GM18499 (cell line): ENCODE results near the gene PDE1A.

Source experiments
- ATAC-seq: cut with Tn5 transposase; IDR thresholded peaks from one replicate; pipeline ENCODE4 v1.9.1; 2021; ENCODE audit warnings: moderate number of reproducible peaks; ENCODE audit not compliant: insufficient read depth, unreplicated experiment

The PDE1A gene

GRCh38 chr2:182148344-182148743 is 278.5 kb downstream of the PDE1A start:
- no peak for ATAC-seq

GRCh38 chr2:182144776-182145165 is 282.1 kb downstream of the PDE1A start:
- no peak for ATAC-seq

- no peak for ATAC-seq
Observed at GRCh38 chr2:182144041-182144775, 282.6 kb downstream of the PDE1A start.

- ATAC-seq, result no peak
Observed at GRCh38 chr2:182142062-182142461, 284.8 kb downstream of the PDE1A start.

GRCh38 chr2:182134201-182134600 is 292.6 kb downstream of the PDE1A start:
- ATAC-seq, result no peak

- ATAC-seq, result no peak
Observed at GRCh38 chr2:182133195-182133891, 293.5 kb downstream of the PDE1A start.

GRCh38 chr2:182132605-182133004 is 294.2 kb downstream of the PDE1A start:
- ATAC-seq, result no peak

- no peak for ATAC-seq
Observed at GRCh38 chr2:182128821-182129707, 297.8 kb downstream of the PDE1A start.

GRCh38 chr2:182117196-182117595 is 309.6 kb downstream of the PDE1A start:
- ATAC-seq, result no peak

GRCh38 chr2:182116774-182117173 is 310.1 kb downstream of the PDE1A start:
- no peak for ATAC-seq

GRCh38 chr2:182115258-182115657 is 311.6 kb downstream of the PDE1A start:
- no peak for ATAC-seq

- ATAC-seq, result no peak
Observed at GRCh38 chr2:182113334-182113733, 313.5 kb downstream of the PDE1A start.

- ATAC-seq, result no peak
Observed at GRCh38 chr2:182110347-182110746, 316.5 kb downstream of the PDE1A start.

GRCh38 chr2:182103526-182103925 is 323.3 kb downstream of the PDE1A start:
- ATAC-seq, result no peak

- ATAC-seq, result no peak
Observed at GRCh38 chr2:182101263-182101662, 325.6 kb downstream of the PDE1A start.

GRCh38 chr2:182098648-182099047 is 328.2 kb downstream of the PDE1A start:
- ATAC-seq, result no peak

GRCh38 chr2:182097571-182098164 is 329.2 kb downstream of the PDE1A start:
- no peak for ATAC-seq

- no peak for ATAC-seq
Observed at GRCh38 chr2:182090486-182090885, 336.4 kb downstream of the PDE1A start.
